Hepatocyte (in vitro differentiated cells): ENCODE measurements around the gene CHCHD6. TPM values are rescaled to one million over a fixed set of nuclear protein-coding genes. Genes with fewer than 3 reads are reported as not detected.

Experiments used
- DNase-seq: peaks from one replicate; pipeline ENCODE4 v3.0.0-alpha.2; 2016; ENCODE audit warnings: low spot score
- H2AFZ ChIP-seq: fragments of 200-600 bp; sonication (generic); 2 replicates; pipeline ENCODE4 v1.6.0; 2016; ENCODE audit warnings: antibody characterized with exemption, mild to moderate bottlenecking
- H3K27ac ChIP-seq: fragments of 200-600 bp; sonication (generic); 2 replicates; pipeline ENCODE4 v1.5.1; 2016; ENCODE audit warnings: mild to moderate bottlenecking
- H3K27me3 ChIP-seq: fragments of 200-600 bp; sonication (generic); 2 replicates; pipeline ENCODE4 v1.6.1; 2016
- H3K36me3 ChIP-seq: fragments of 200-600 bp; sonication (generic); replicated peaks from 2 replicates; pipeline ENCODE4 v1.5.1; 2016; ENCODE audit warnings: low read depth; ENCODE audit not compliant: insufficient read depth
- H3K4me1 ChIP-seq: fragments of 200-600 bp; sonication (generic); 2 replicates; pipeline ENCODE4 v1.5.1; 2016; ENCODE audit warnings: mild to moderate bottlenecking, moderate library complexity; ENCODE audit not compliant: insufficient read depth
- H3K4me2 ChIP-seq: fragments of 200-600 bp; sonication (generic); 2 replicates; pipeline ENCODE4 v1.6.0; 2016
- H3K4me3 ChIP-seq: fragments of 200-600 bp; sonication (generic); 2 replicates; pipeline ENCODE4 v1.5.1; 2016; ENCODE audit warnings: mild to moderate bottlenecking
- H3K79me2 ChIP-seq: fragments of 200-600 bp; sonication (generic); 2 replicates; pipeline ENCODE4 v1.6.0; 2017; ENCODE audit warnings: mild to moderate bottlenecking
- H3K9me2 ChIP-seq: fragments of 200-600 bp; sonication (generic); replicated peaks from 2 replicates; pipeline ENCODE4 v1.6.0; 2017; ENCODE audit warnings: mild to moderate bottlenecking; ENCODE audit not compliant: insufficient read depth
- H3K9me3 ChIP-seq: fragments of 200-600 bp; sonication (generic); 2 replicates; pipeline ENCODE4 v1.5.1; 2016; ENCODE audit warnings: low read depth, mild to moderate bottlenecking
- H4K20me1 ChIP-seq: fragments of 200-600 bp; sonication (generic); 2 replicates; pipeline ENCODE4 v1.6.0; 2016; ENCODE audit warnings: mild to moderate bottlenecking; ENCODE audit not compliant: insufficient read depth, poor library complexity, severe bottlenecking
- EZH2 ChIP-seq: fragments of 200-600 bp; sonication (generic); IDR thresholded peaks from 2 replicates; pipeline ENCODE4 v1.6.1; 2016; ENCODE audit warnings: antibody characterized with exemption, mild to moderate bottlenecking, borderline replicate concordance
- EZH2phosphoT487 ChIP-seq: fragments of 200-600 bp; sonication (generic); IDR thresholded peaks from one replicate; pipeline ENCODE4 v1.6.1; 2018; ENCODE audit warnings: antibody characterized with exemption, mild to moderate bottlenecking, low read depth, moderate library complexity; ENCODE audit not compliant: unreplicated experiment, severe bottlenecking
- WGBS: methylation state at CpG from one replicate; pipeline ENCODE4 v1.1.6; 2016; ENCODE audit warnings: low lambda C conversion rate; ENCODE audit errors: missing lambda C conversion rate; 5-methylcytosine and 5-hydroxymethylcytosine counted together
- polyA plus RNA-seq: library from polyadenylated mRNA; unstranded; fragments of >200 nt; fragmentation: Nextera tagmentation; extraction: Ambion mirVana; gene quantifications from 2 replicates; pipeline ENCODE4 v1.2.1, GENCODE V29; 2016
- total RNA-seq: library from RNA; depleted of rRNA; stranded (reverse); fragments of >200 nt; gene quantifications from 2 replicates; pipeline ENCODE4 v1.2.3, GENCODE V29; 2014
- TF ChIP-seq, protein P1 (sequence below): fragments of 200-600 bp; sonication (generic); IDR thresholded peaks from 2 replicates; pipeline ENCODE4 v1.5.1; 2016; ENCODE audit warnings: antibody characterized with exemption, mild to moderate bottlenecking; ENCODE audit not compliant: poor library complexity

The CHCHD6 gene
- total and polyA plus RNA-seq, 2 experiments from 2014 or later, result 13.8 to 19.7 TPM

DNA sequence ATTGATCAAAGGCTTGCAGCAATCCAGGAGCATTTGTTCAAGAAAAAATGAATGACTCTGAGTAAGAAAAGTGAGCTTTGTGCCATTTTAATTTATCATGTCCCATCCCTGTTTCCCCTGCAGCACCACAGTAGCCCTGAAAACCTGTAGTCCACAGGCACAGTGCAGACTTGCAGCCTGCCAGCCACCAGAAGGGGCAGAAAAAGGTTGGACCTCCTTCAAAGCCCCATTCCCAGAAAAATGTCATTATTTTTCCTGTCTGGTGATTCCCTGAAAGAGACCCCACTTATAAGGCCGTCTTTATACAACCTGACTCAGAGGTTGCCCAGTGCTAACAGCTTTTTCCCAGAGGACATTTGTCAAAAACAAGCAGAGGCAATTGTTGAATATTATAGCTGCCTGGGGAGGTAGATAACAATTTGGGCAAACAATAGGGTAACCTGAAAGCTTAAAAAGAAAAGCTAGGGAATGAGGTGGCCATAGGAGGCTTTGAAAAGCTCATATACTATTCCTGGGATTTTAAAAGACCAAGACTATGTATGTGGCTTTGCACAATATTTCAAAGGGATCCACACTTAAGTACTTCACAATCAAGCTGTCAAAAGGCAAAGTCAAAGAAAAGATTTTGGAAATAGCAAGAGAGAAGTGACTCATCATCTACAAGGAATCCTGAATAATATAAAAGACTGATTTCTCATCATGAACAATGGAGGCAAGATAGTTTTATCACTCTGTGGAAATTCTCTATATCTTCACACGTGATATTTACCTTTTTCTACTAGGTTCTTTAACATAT, 142.1 kb downstream of the CHCHD6 start:
- no peaks in the 10 kb centered on the region for H3K79me2 ChIP-seq
- TF ChIP-seq EZH2phosphoT487, result no peak
- TF ChIP-seq, protein P1, sequence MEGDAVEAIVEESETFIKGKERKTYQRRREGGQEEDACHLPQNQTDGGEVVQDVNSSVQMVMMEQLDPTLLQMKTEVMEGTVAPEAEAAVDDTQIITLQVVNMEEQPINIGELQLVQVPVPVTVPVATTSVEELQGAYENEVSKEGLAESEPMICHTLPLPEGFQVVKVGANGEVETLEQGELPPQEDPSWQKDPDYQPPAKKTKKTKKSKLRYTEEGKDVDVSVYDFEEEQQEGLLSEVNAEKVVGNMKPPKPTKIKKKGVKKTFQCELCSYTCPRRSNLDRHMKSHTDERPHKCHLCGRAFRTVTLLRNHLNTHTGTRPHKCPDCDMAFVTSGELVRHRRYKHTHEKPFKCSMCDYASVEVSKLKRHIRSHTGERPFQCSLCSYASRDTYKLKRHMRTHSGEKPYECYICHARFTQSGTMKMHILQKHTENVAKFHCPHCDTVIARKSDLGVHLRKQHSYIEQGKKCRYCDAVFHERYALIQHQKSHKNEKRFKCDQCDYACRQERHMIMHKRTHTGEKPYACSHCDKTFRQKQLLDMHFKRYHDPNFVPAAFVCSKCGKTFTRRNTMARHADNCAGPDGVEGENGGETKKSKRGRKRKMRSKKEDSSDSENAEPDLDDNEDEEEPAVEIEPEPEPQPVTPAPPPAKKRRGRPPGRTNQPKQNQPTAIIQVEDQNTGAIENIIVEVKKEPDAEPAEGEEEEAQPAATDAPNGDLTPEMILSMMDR, result no peak
- TF ChIP-seq EZH2, result no peak
- no peaks in the 10 kb centered on the region for H3K9me2 ChIP-seq
- H3K4me2 ChIP-seq, result no peak overlapping the region
- H3K36me3 ChIP-seq, result no peaks in the 10 kb centered on the region
- WGBS, result 74% methylated on average over 2 of the region's 2 CpGs
- no peaks in the 10 kb centered on the region for H4K20me1 ChIP-seq
- no peaks in the 10 kb centered on the region for H3K27me3 ChIP-seq
- no peak overlapping the region for H2AFZ ChIP-seq
- no peak overlapping the region for H3K4me3 ChIP-seq
- H3K4me1 ChIP-seq, result peaks cover 10% of the 10 kb centered on the region
- DNase-seq, result no peak
- H3K9me3 ChIP-seq, result no peaks in the 10 kb centered on the region
- H3K27ac ChIP-seq, result no peak overlapping the region

DNA sequence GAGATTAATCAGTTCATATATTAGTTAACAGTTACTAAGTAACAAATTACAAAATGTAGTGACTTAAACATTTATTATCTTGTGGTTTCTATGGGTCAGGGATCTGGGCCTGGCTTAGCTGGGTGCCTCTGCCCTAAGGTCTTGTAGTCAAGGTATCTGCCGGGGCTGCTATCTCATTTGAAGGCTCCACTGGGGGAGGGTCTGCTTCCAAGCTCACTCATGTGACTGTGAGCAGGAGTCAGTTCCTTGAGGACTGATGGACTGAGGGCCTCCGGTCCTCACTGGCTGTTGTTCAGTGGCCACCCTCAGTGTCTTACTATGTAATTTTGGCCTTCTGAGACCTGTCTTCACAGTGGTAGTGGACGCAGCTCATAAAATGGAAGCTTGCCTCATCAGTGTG, 143.0 kb downstream of the CHCHD6 start:
- Histone ChIP-seq H3K36me3 (no peaks in the 10 kb centered on the region), H3K4me3 (no peak overlapping the region), H3K9me2 (no peaks in the 10 kb centered on the region), H3K27me3 (no peaks in the 10 kb centered on the region), H2AFZ (no peak overlapping the region), H3K79me2 (no peaks in the 10 kb centered on the region), H3K9me3 (no peaks in the 10 kb centered on the region), H3K27ac (no peak overlapping the region), H3K4me1 (peaks cover 15% of the 10 kb centered on the region), H4K20me1 (no peaks in the 10 kb centered on the region), H3K4me2 (no peak overlapping the region)
- TF ChIP-seq, protein P1, result no peak
- TF ChIP-seq EZH2phosphoT487 (no peak), EZH2 (no peak)
- no peak for DNase-seq
- WGBS, result 88% methylated on average over 3 of the region's 3 CpGs

DNA sequence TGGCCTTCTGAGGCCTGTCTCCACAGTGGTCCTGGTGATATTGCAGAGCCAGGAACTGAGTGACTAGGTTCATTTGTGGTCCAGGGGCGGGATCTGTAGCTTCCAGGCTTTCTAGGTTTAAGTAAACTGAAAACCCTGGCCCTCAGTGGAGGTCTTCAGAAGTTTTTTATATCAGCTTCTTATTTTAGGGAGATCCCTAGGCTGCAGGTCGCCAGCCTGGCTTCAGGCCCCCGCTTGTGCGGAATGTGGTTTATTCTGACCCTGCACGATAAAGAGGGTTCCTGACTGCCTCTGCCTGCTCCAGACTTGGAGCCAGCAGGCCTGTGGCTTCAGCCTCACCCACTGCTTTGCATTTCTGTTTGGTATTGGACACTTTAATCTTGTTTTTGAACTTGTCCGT, 145.0 kb downstream of the CHCHD6 start:
- TF ChIP-seq EZH2, result no peak
- TF ChIP-seq, protein P1, result no peak
- TF ChIP-seq EZH2phosphoT487, result no peak
- Histone ChIP-seq H3K27me3 (no peaks in the 10 kb centered on the region), H3K4me2 (no peak overlapping the region), H3K4me1 (peaks cover 15% of the 10 kb centered on the region), H3K79me2 (no peaks in the 10 kb centered on the region), H3K27ac (no peak overlapping the region), H3K9me2 (no peaks in the 10 kb centered on the region), H4K20me1 (no peaks in the 10 kb centered on the region), H3K9me3 (no peaks in the 10 kb centered on the region), H3K4me3 (no peak overlapping the region), H3K36me3 (no peaks in the 10 kb centered on the region), H2AFZ (no peak overlapping the region)
- no peak for DNase-seq
- 87% methylated on average over 6 of the region's 6 CpGs for WGBS
